Measurements from ENCODE around the gene UBE4B. TPM values are rescaled to one million over a fixed set of nuclear protein-coding genes. Genes with fewer than 3 reads are reported as not detected.

UBE4B gene
- total and polyA plus RNA-seq, 2 donors (not counting 1 experiment from before 2014, with no cell fraction given) = 21.7 to 57.5 TPM

DNA sequence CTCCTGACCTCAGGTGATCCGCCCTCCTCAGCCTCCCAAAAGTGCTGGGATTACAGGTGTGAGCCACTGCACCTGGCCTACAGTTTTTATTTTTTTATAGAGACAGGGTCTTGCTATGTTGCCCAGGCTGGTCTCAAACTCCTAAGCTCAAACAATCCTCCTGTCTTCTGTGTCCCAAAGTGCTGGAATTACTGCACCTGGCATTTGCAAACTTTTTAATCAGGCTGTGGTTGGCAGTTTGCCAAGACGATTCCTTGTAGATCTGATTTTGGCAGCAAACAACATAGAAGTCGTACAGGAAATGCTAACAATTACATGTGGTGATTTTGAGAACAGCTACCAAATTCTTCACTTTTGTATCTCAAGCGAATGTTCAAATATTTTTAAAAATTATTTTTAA, 25.6 kb upstream of the UBE4B start:
- intact Hi-C loops (cut with micrococcal nuclease) = no loop called here
- WGBS (ENCODE audit: insufficient coverage) = 100% methylated on average over 1 of the region's 4 CpGs
- no peaks in the 10 kb centered on the region for H3K4me1 Mint-ChIP-seq
- Histone ChIP-seq H3K4me3 (ENCODE audit: control extremely low read depth in 1 of 5, extremely low read depth in 1 of 5, insufficient read depth in 1 of 5, low read depth in 2 of 5, low read length in 4 of 5) (no peak overlapping the region), H3K4me2 (replicated peaks; ENCODE audit: low read depth, low read length, poor library complexity, severe bottlenecking) (no peak overlapping the region), H3K9me3 (ENCODE audit: control extremely low read depth in 1 of 3, control insufficient read depth in 2 of 3, insufficient read depth in 1 of 3, low read length in 2 of 3) (no peaks in the 10 kb centered on the region), H3K9ac (ENCODE audit: low read length) (no peak overlapping the region), H3K27ac (ENCODE audit: low read length in 2 of 2) (no peak overlapping the region), H3K27me3 (replicated peaks in 1 of 4; ENCODE audit: control extremely low read depth in 1 of 4, control insufficient read depth in 3 of 4, insufficient read depth in 4 of 4, low read length in 3 of 4) (peaks cover 0 to 6% (median 0%) of the 10 kb centered on the region in 4 experiments), H4K20me1 (ENCODE audit: control insufficient read depth, insufficient read depth, low read length, poor library complexity, severe bottlenecking) (no peaks in the 10 kb centered on the region), H2AFZ (ENCODE audit: insufficient read depth, low read depth, low read length, poor library complexity, severe bottlenecking) (no peak overlapping the region), H3K36me3 (replicated peaks in 1 of 2; ENCODE audit: control extremely low read depth in 1 of 2, control insufficient read depth in 1 of 2, extremely low read depth in 1 of 2, insufficient read depth in 2 of 2, low read length in 1 of 2) (no peaks in the 10 kb centered on the region), H3K4me1 (ENCODE audit: control insufficient read depth in 2 of 2, insufficient read depth in 2 of 2, low read length in 2 of 2) (no peaks in the 10 kb centered on the region), H3K79me2 (ENCODE audit: control insufficient read depth, insufficient read depth, low read length) (no peaks in the 10 kb centered on the region)
- ATAC-seq (ENCODE audit: low read depth) = no peak
- H3K9me3 Mint-ChIP-seq (ENCODE audit: insufficient read depth) = no peaks in the 10 kb centered on the region
- TF ChIP-seq CTCF (IDR thresholded peaks at IDR 0.05) (no peak), EZH2 (IDR thresholded peaks at IDR 0.05; ENCODE audit: borderline replicate concordance, insufficient read depth, low read depth, low read length, poor library complexity, severe bottlenecking) (no peak)
- H3K4me3 Mint-ChIP-seq = no peak overlapping the region
- H3K27ac Mint-ChIP-seq = no peak overlapping the region
- ChIA-PET POLR2A (no interaction called here), CTCF (interaction anchor here (0.6 kb wide), 1 partner anchor 232 kb away, joined by 3 read pairs; no protein-coding TSS in a partner anchor)
- DNase-seq = no peak
- peaks cover 5% of the 10 kb centered on the region for H3K27me3 Mint-ChIP-seq

- TF ChIP-seq EZH2 (IDR thresholded peaks at IDR 0.05; ENCODE audit: borderline replicate concordance, insufficient read depth, low read depth, low read length, poor library complexity, severe bottlenecking) (no peak), CTCF (IDR thresholded peaks at IDR 0.05) (no peak)
- POLR2A ChIA-PET = no interaction called here
- Histone ChIP-seq H3K4me1 (ENCODE audit: control insufficient read depth in 2 of 2, insufficient read depth in 2 of 2, low read length in 2 of 2) (no peaks in the 10 kb centered on the region), H2AFZ (ENCODE audit: insufficient read depth, low read depth, low read length, poor library complexity, severe bottlenecking) (no peak overlapping the region), H3K4me2 (replicated peaks; ENCODE audit: low read depth, low read length, poor library complexity, severe bottlenecking) (no peak overlapping the region), H3K4me3 (ENCODE audit: control extremely low read depth in 1 of 5, extremely low read depth in 1 of 5, insufficient read depth in 1 of 5, low read depth in 2 of 5, low read length in 4 of 5) (no peak overlapping the region), H3K9me3 (ENCODE audit: control extremely low read depth in 1 of 3, control insufficient read depth in 2 of 3, insufficient read depth in 1 of 3, low read length in 2 of 3) (no peaks in the 10 kb centered on the region), H3K27ac (ENCODE audit: low read length in 2 of 2) (no peak overlapping the region), H3K79me2 (ENCODE audit: control insufficient read depth, insufficient read depth, low read length) (no peaks in the 10 kb centered on the region), H4K20me1 (ENCODE audit: control insufficient read depth, insufficient read depth, low read length, poor library complexity, severe bottlenecking) (no peaks in the 10 kb centered on the region), H3K27me3 (replicated peaks in 1 of 4; ENCODE audit: control extremely low read depth in 1 of 4, control insufficient read depth in 3 of 4, insufficient read depth in 4 of 4, low read length in 3 of 4) (no peaks in the 10 kb centered on the region), H3K9ac (ENCODE audit: low read length) (no peak overlapping the region), H3K36me3 (replicated peaks in 1 of 2; ENCODE audit: control extremely low read depth in 1 of 2, control insufficient read depth in 1 of 2, extremely low read depth in 1 of 2, insufficient read depth in 2 of 2, low read length in 1 of 2) (no peaks in the 10 kb centered on the region)
- DNase-seq = no peak
- intact Hi-C loops (cut with micrococcal nuclease) = no loop called here
- WGBS (ENCODE audit: insufficient coverage) = 100% methylated on average over 1 of the region's 5 CpGs
- H3K4me1 Mint-ChIP-seq = peaks cover 4% of the 10 kb centered on the region
- no peak overlapping the region for H3K27ac Mint-ChIP-seq
- ATAC-seq (ENCODE audit: low read depth) = no peak
- peaks cover 3% of the 10 kb centered on the region for H3K27me3 Mint-ChIP-seq
- H3K4me3 Mint-ChIP-seq = no peak overlapping the region
- H3K9me3 Mint-ChIP-seq (ENCODE audit: insufficient read depth) = no peaks in the 10 kb centered on the region
- CTCF ChIA-PET = no interaction called here
Measured at GRCh38 chr1:10014016-10014415, 18.7 kb upstream of the UBE4B start.

Data from B cell (primary cell).